ENCODE measurements around the gene ITIH1.

ITIH1 gene

DNA sequence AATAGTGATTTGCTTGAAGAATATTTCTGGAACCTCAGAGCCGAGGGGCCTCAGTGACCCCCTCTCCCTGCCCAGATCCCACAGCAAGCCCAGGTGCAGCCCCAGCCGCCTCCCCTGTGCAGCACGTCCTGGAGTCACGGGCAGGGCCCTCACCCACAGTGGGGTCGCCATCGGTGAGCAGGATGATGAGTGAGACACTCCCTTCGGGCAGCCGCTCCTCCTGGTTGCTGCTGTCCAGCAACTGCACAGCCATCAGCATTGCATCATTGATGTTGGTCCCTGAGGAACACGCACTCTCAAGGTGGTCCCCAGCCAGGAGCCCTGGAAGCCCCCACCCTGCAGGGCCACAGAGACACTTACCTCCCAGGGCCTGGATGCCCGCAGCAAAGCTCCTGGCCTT is 46.6 kb downstream of the ITIH1 start:
- DNase-seq (ENCODE audit: low read depth): no peak
- H3K4me3 ChIP-seq (ENCODE audit: low read depth, low read length): no peak overlapping the region
- TF ChIP-seq, protein P1, sequence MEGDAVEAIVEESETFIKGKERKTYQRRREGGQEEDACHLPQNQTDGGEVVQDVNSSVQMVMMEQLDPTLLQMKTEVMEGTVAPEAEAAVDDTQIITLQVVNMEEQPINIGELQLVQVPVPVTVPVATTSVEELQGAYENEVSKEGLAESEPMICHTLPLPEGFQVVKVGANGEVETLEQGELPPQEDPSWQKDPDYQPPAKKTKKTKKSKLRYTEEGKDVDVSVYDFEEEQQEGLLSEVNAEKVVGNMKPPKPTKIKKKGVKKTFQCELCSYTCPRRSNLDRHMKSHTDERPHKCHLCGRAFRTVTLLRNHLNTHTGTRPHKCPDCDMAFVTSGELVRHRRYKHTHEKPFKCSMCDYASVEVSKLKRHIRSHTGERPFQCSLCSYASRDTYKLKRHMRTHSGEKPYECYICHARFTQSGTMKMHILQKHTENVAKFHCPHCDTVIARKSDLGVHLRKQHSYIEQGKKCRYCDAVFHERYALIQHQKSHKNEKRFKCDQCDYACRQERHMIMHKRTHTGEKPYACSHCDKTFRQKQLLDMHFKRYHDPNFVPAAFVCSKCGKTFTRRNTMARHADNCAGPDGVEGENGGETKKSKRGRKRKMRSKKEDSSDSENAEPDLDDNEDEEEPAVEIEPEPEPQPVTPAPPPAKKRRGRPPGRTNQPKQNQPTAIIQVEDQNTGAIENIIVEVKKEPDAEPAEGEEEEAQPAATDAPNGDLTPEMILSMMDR (IDR thresholded peaks at IDR 0.05; ENCODE audit: control insufficient read depth, extremely low read depth, insufficient read depth): no peak

DNA sequence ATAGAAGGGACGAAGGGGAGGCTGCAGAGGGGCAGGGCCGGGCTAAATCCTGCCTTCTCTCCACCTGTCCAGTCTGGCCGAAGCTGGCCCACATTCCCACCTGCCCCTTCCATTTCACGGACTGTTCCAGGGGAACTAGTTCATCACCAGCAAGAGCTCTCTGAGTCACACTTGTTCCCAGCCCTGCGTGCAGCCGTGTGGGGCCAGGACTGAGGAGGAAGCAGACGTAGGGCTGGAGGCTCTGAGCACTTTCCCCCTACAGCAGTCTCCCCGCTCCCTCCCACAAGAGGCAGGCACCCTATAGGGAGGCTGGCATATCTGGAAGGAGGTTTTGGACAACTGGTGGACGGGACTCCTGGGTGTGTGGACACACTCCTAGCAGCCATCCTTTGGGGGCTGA is 50.0 kb downstream of the ITIH1 start:
- TF ChIP-seq, protein P1 (IDR thresholded peaks at IDR 0.05; ENCODE audit: control insufficient read depth, extremely low read depth, insufficient read depth): no peak
- no peak overlapping the region for H3K4me3 ChIP-seq (ENCODE audit: low read depth, low read length)
- DNase-seq (ENCODE audit: low read depth): no peak

DNA sequence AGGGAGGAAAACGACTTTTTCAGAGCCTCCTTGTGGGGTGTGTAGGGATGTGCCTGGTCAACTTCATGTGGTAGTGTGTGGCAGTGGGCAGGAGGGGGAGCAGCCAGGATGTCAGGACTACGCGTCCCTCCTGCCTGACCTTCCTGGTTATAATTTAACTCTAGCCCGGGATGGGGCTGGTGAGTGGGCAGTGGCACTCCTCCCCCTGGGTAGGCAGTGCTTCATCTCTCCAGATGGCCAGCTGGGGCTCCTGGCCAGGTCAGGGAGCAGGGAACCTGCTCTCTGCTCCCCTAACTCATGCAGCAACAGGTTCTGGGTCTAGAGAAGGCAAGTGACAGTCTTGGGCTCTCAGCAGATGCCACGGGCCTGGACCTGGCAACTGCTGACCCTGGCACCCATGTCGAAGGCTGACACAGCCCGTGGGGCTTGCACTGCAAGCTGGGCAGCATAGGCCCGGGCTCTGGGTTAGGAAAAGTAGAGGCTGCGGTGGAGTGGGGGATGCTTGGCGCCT is 50.5 kb downstream of the ITIH1 start:
- no peak overlapping the region for H3K4me3 ChIP-seq (ENCODE audit: low read depth, low read length)
- TF ChIP-seq, protein P1 (IDR thresholded peaks at IDR 0.05; ENCODE audit: control insufficient read depth, extremely low read depth, insufficient read depth): no peak
- DNase-seq (ENCODE audit: low read depth): no peak

DNA sequence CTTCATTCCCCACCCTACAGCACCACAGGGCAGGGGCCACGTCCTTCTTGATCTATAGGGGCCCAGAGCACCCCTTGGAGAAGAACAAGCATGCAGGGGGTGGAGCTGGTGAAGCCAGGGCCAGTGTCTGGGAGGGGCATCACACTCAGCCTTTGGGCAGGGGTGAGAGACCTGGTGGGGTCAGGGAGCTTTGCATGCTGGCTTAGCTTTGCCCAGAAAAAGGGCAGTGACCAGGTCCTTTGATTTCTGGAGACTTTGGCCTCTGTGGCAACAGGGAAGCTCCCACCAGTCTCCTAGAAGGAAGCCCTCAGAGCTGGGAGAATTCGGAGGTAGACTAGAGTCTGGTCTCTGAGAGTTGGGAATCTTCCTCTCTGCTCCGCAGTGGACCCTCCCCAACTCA is 52.1 kb downstream of the ITIH1 start:
- DNase-seq (ENCODE audit: low read depth): no peak
- TF ChIP-seq, protein P1 (IDR thresholded peaks at IDR 0.05; ENCODE audit: control insufficient read depth, extremely low read depth, insufficient read depth): no peak
- no peak overlapping the region for H3K4me3 ChIP-seq (ENCODE audit: low read depth, low read length)

DNA sequence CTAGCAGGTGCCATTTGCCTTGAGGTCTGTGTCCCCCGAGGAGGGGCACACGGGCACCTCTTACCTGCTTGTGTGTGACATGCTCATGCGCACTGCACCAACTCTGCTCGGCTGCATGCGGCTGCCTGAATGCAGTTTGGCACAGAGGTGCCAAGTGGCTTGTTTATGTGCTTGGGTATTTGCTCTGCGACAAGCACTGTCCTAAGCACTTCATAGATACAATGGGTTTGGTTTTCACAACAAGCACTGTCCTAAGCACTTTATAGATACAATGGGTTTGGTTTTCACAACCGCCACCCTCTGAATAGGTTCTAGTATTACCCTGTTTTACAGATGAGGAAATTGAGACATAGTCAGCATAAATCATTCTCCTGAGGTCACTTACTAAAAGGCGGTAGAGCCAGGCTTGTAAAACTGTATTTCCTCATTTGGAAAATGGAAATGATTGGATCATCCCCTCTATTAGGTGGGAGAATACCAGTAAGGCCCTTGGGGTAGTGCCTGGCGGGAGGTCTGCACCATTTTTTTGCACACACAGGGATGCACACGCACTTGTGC is 52.6 kb downstream of the ITIH1 start:
- no peak overlapping the region for H3K4me3 ChIP-seq (ENCODE audit: low read depth, low read length)
- TF ChIP-seq, protein P1 (IDR thresholded peaks at IDR 0.05; ENCODE audit: control insufficient read depth, extremely low read depth, insufficient read depth): no peak
- DNase-seq (ENCODE audit: low read depth): peak; percentile 69

DNA sequence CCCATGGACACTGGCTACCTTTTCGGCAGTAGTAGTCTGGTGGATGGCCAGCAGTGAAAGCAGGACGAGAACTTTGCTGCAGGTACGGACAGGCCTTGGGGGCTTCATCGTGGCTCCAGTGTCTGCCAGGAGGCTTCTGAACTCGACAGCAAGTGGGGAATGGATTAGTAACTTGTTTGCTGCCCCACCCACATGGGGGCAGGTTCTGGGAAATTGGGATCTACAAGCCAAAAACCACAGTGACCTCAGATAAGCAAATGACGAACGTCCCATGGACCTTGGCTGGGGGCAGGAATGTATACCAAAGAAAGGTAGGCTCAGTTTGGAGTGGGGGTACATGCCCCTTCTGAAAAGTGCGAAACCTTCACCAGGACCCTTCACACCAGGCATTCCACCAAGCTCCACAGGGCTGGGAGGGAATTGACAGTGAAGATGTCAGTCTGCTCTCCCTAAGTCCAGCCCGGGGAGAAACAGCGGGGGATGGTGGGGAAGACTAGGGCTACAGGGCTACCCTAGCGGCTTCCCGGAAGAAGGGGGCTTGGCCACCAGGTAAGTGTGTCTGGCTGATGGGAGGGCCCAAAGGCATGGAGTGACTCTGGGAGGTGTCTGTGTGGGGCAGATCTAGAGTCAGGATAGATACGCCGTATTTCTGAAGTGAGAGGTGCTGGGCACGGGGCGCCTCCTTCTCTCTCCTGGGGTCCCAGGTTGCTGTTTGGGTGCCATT is 53.3 kb downstream of the ITIH1 start, which contains the start of gene ITIH4:
Gene ITIH4 (minus strand): TSS at position 138 of the 724 bp plus-strand sequence. CDS start 30 bp downstream, at position 108.
- H3K4me3 ChIP-seq (ENCODE audit: low read depth, low read length): no peak within 1 kb of the TSS
- DNase-seq (ENCODE audit: low read depth): no peak
- TF ChIP-seq, protein P1 (IDR thresholded peaks at IDR 0.05; ENCODE audit: control insufficient read depth, extremely low read depth, insufficient read depth): no peak
